ENCODE data around the gene UNC13D.

The UNC13D gene

DNA sequence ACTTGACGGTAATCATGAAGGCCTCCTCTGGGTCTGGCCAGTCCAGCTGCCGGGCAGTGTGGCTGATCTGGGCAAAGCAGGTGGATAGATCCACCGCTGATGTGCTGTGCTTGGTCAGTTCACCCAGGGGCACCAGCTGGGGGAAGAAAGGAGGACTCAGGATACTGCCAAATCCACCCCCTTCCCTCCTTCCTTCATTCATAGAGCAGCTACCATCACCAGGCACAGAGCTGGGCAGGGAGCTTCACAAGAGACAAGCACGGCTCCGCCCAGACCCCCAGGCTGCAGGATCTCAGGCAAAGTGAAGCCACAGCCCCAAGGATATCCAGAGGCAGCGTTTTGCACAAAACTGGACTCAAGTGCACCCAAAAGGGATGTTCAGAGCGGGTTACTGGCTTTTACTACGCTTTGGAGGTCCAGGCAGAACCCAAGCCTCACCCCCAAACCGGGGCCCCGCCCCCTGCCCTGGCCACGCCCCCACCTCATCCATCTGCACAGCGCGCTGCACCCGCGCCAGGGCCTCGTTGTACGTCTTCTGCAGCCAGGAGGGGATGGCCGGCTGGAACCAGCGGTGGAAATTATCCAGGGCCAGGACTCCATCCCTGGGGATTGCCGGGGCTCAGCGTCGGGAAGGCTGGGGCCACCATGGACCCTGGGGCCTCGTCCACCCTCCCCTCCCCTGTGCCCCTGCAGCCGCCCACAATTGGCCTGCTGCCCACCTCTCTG, 9.1 kb downstream of the UNC13D start:
- TF ChIP-seq, protein P1, sequence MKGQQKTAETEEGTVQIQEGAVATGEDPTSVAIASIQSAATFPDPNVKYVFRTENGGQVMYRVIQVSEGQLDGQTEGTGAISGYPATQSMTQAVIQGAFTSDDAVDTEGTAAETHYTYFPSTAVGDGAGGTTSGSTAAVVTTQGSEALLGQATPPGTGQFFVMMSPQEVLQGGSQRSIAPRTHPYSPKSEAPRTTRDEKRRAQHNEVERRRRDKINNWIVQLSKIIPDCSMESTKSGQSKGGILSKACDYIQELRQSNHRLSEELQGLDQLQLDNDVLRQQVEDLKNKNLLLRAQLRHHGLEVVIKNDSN (IDR thresholded peaks at IDR 0.05): no peak
- no peak for TF ChIP-seq CREB1 (IDR thresholded peaks at IDR 0.05; ENCODE audit: low read depth)
- no peak for TF ChIP-seq CEBPB (IDR thresholded peaks at IDR 0.05)
- TF ChIP-seq, protein P2, sequence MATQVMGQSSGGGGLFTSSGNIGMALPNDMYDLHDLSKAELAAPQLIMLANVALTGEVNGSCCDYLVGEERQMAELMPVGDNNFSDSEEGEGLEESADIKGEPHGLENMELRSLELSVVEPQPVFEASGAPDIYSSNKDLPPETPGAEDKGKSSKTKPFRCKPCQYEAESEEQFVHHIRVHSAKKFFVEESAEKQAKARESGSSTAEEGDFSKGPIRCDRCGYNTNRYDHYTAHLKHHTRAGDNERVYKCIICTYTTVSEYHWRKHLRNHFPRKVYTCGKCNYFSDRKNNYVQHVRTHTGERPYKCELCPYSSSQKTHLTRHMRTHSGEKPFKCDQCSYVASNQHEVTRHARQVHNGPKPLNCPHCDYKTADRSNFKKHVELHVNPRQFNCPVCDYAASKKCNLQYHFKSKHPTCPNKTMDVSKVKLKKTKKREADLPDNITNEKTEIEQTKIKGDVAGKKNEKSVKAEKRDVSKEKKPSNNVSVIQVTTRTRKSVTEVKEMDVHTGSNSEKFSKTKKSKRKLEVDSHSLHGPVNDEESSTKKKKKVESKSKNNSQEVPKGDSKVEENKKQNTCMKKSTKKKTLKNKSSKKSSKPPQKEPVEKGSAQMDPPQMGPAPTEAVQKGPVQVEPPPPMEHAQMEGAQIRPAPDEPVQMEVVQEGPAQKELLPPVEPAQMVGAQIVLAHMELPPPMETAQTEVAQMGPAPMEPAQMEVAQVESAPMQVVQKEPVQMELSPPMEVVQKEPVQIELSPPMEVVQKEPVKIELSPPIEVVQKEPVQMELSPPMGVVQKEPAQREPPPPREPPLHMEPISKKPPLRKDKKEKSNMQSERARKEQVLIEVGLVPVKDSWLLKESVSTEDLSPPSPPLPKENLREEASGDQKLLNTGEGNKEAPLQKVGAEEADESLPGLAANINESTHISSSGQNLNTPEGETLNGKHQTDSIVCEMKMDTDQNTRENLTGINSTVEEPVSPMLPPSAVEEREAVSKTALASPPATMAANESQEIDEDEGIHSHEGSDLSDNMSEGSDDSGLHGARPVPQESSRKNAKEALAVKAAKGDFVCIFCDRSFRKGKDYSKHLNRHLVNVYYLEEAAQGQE (IDR thresholded peaks at IDR 0.05; ENCODE audit: low read depth): no peak
- no peak for TF ChIP-seq YY1 (IDR thresholded peaks at IDR 0.05; ENCODE audit: low read depth)
- TF ChIP-seq TCF12 (IDR thresholded peaks at IDR 0.05; ENCODE audit: low read depth): no peak
- no peak for TF ChIP-seq EGR1 (IDR thresholded peaks at IDR 0.05)
- TF ChIP-seq TAF1 (IDR thresholded peaks at IDR 0.05; ENCODE audit: low read depth): no peak
- TF ChIP-seq EP300 (IDR thresholded peaks at IDR 0.05; ENCODE audit: borderline replicate concordance): no peak

DNA sequence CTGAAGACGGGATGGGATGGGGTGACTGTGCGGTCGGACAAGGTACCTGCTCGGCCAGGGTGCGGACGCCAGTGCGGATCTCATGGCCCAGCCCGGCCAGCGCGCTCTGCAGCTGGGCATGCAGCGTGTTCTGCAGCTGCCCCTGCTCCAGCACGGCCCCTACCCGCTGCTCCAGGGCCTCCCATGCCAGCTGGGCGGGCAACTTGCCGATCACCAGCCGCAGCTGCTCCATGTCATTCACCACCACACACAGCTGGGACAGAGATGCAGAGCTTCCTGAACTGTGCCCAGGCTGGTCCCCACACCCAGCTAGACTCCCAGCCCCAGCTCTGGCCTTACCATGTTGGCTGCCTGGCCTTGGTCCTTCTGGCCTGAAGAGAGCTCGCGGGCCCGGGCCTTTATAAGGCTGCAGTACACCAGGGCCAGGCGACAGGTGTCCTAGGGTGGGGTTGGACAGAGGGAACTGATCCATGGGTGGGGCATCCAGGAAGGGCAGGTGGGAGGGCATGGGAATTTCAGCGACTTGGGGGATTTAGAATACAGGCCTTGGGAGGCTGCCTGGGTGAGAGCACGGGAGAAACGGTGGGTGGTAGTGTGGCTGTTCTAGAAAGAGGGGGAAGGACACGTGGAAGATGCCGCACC, 9.8 kb downstream of the UNC13D start:
- TF ChIP-seq CEBPB (IDR thresholded peaks at IDR 0.05): no peak
- no peak for TF ChIP-seq ZBTB7A (IDR thresholded peaks at IDR 0.05; ENCODE audit: low read depth)
- TF ChIP-seq TAF1 (IDR thresholded peaks at IDR 0.05; ENCODE audit: low read depth): no peak
- no peak for TF ChIP-seq FOXM1 (IDR thresholded peaks at IDR 0.05; ENCODE audit: borderline replicate concordance, low read depth)
- TF ChIP-seq, protein P1 (IDR thresholded peaks at IDR 0.05): no peak
- no peak for TF ChIP-seq NFIC (IDR thresholded peaks at IDR 0.05)
- no peak for TF ChIP-seq EGR1 (IDR thresholded peaks at IDR 0.05)

DNA sequence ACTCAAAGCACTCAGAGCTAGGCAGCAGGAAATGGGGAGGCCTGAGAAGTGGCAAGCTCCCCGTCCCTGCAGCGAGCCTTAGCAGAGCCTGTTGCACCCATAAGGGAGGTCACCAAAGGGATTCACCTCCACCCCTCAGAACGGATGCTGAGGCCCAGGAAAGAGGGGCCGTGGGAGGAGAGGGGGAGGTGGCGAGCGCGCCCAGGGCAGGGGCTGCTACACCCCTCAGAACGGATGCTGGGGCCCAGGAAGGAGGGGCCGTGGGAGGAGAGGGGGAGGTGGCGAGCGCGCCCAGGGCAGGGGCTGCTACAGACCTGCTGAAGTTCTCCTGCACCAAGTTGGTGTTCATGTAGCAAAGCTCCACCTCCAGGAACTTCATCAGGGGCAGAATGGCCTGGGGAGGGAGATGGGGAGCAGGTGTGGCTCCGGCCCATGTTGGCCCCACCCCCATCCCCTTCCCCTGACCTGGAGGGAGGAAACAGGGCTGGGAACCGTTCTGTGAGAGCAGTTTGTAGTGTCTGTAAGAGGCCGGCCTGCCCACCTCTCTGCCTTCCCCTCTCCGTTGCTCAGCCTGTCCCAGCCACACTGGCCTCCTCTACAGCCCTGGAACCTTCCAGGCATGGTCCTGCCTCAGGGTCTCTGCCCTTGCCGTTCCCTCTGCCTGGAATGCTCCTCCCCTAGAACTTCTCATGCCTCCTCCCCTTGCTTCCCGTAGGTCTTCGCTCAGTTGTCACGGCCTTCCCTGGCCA, 11.4 kb downstream of the UNC13D start:
- no peak for TF ChIP-seq FOXM1 (IDR thresholded peaks at IDR 0.05; ENCODE audit: borderline replicate concordance, low read depth)
- TF ChIP-seq, protein P1 (IDR thresholded peaks at IDR 0.05): no peak
- TF ChIP-seq, protein P3, sequence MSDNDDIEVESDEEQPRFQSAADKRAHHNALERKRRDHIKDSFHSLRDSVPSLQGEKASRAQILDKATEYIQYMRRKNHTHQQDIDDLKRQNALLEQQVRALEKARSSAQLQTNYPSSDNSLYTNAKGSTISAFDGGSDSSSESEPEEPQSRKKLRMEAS (IDR thresholded peaks at IDR 0.05): no peak
- no peak for TF ChIP-seq CREB1 (IDR thresholded peaks at IDR 0.05; ENCODE audit: low read depth)
- TF ChIP-seq YY1 (IDR thresholded peaks at IDR 0.05; ENCODE audit: low read depth): no peak
- no peak for TF ChIP-seq TAF1 (IDR thresholded peaks at IDR 0.05; ENCODE audit: low read depth)
- no peak for TF ChIP-seq NFIC (IDR thresholded peaks at IDR 0.05)

DNA sequence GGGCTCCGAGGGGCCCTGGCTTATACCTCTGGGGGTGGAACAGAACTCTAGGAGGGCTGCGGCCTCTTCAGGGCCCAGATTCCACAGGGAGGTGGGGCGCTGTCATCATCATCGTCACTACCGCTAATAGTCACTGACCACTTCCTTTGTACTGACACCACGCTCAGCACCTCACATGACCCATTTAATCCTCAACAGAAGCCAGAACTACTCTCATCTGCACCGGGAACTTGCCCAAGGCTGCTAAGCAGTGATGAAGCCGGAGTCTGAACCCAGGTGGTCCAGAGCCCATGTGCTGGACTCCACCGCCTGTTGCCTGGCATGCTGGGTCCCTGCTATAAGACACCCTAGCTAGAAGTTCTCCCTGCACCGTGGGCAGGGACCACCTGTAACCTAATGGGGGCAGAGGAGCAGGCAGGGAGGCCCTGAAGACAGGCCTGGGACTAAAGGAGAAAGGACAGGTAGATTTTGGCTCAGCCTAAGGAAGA, 12.0 kb downstream of the UNC13D start:
- TF ChIP-seq, protein P2 (IDR thresholded peaks at IDR 0.05; ENCODE audit: low read depth): no peak
- TF ChIP-seq, protein P3 (IDR thresholded peaks at IDR 0.05): no peak
- no peak for TF ChIP-seq RAD21 (IDR thresholded peaks at IDR 0.05; ENCODE audit: low read depth)
- TF ChIP-seq TAF1 (IDR thresholded peaks at IDR 0.05; ENCODE audit: low read depth): no peak

DNA sequence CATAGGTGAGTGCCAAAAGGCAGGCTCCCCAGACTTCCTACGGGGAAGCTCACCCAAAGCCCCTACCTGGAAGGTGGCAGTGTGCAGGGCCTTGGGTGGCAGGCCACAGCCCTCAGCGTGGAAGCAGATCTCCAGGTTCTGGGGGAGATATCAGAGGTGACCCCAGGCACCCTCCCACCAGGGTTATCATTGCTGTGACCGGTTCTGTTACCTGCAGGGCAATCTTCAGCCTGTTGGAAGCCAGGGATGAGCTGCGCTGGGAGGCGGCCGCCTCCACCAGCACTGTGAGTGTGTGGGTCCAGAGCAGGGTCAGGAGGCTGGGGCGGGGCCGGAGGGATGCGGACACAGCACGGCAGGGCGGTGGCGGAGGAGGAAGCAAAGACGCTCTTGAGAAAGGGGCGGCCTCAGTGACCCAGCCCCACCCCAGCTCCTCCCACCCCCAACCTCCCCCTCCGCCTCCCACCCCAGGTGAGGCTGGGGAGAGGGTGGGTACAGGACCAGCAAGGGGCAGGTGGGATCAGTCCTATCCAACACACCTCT, 13.1 kb downstream of the UNC13D start:
- TF ChIP-seq CEBPB (IDR thresholded peaks at IDR 0.05) (no peak), NFIC (IDR thresholded peaks at IDR 0.05) (no peak)

Measured in Ishikawa (cell line).